ENCODE results near the gene RAPH1.
"Not testable (repeated sequence)": the region's sequence is repeated elsewhere in the genome, so short reads cannot be mapped to it uniquely, and the experiment has no call there.

Gene RAPH1

GRCh38 chr2:203476881-203477280 lies 58.2 kb downstream of the RAPH1 start:
- DNase-seq = no peak

- no peak for DNase-seq
These were observed 63.8 kb downstream of the RAPH1 start for GRCh38 chr2:203471323-203471722.

- DNase-seq = no peak
These were observed 64.7 kb downstream of the RAPH1 start for GRCh38 chr2:203470371-203470770.

- no peak for DNase-seq
These were observed 65.6 kb downstream of the RAPH1 start for GRCh38 chr2:203469546-203469945.

- DNase-seq = no peak
These were observed 71.8 kb downstream of the RAPH1 start for GRCh38 chr2:203463266-203463678.

GRCh38 chr2:203462308-203462707 lies 72.8 kb downstream of the RAPH1 start:
- no peak for DNase-seq

GRCh38 chr2:203461746-203462145 lies 73.4 kb downstream of the RAPH1 start:
- DNase-seq = no peak

- DNase-seq = no peak
These were observed 79.9 kb downstream of the RAPH1 start for GRCh38 chr2:203455209-203455608.

GRCh38 chr2:203453858-203454451 lies 81.1 kb downstream of the RAPH1 start:
- peak; percentile 54 for DNase-seq

- no peak for DNase-seq
These were observed 83.4 kb downstream of the RAPH1 start for GRCh38 chr2:203451689-203452088.

GRCh38 chr2:203451011-203451410 lies 84.1 kb downstream of the RAPH1 start:
- DNase-seq = no peak

GRCh38 chr2:203450561-203450960 lies 84.5 kb downstream of the RAPH1 start:
- DNase-seq = no peak

GRCh38 chr2:203446780-203447179 lies 88.3 kb downstream of the RAPH1 start:
- no peak for DNase-seq

- DNase-seq = no peak
These were observed 89.0 kb downstream of the RAPH1 start for GRCh38 chr2:203446071-203446481.

GRCh38 chr2:203444738-203445137 lies 90.4 kb downstream of the RAPH1 start:
- DNase-seq = no peak

- DNase-seq = no peak
These were observed 92.6 kb downstream of the RAPH1 start for GRCh38 chr2:203442463-203442862.

GRCh38 chr2:203441463-203441862 lies 93.6 kb downstream of the RAPH1 start:
- no peak for DNase-seq

- DNase-seq = no peak
These were observed 94.4 kb downstream of the RAPH1 start for GRCh38 chr2:203440671-203441070.

- DNase-seq = no peak
These were observed 96.6 kb downstream of the RAPH1 start for GRCh38 chr2:203438528-203438927.

GRCh38 chr2:203437511-203437910 lies 97.6 kb downstream of the RAPH1 start:
- no peak for DNase-seq

GRCh38 chr2:203436496-203436895 lies 98.6 kb downstream of the RAPH1 start:
- DNase-seq = no peak

GRCh38 chr2:203432811-203433210 lies 102.3 kb downstream of the RAPH1 start:
- peak; percentile 8 for DNase-seq

GRCh38 chr2:203431391-203432185 lies 103.5 kb downstream of the RAPH1 start:
- no peak for DNase-seq

GRCh38 chr2:203429643-203430042 lies 105.5 kb downstream of the RAPH1 start:
- DNase-seq = not testable (repeated sequence)

GRCh38 chr2:203427061-203427460 lies 108.0 kb downstream of the RAPH1 start:
- DNase-seq = no peak

All from NCI-H1694 treated with DMSO at 0.1 percent for 48 hours (cell line).